Neural progenitor cell (in vitro differentiated cells): ENCODE measurements around the gene GLT6D1. TPM values are rescaled to one million over a fixed set of nuclear protein-coding genes. Genes with fewer than 3 reads are reported as not detected.

ENCODE experiments used
- DNase-seq: peaks from one replicate; pipeline ENCODE4 v3.0.0-alpha.2; 2016; ENCODE audit warnings: low spot score
- H2AFZ ChIP-seq: fragments of 200-600 bp; sonication (generic); replicated peaks from 2 replicates; pipeline ENCODE4 v1.6.1; 2016; ENCODE audit warnings: antibody characterized with exemption
- H3F3A ChIP-seq: fragments of 200-600 bp; sonication (generic); 2 replicates; pipeline ENCODE4 v1.6.1; 2016; ENCODE audit warnings: antibody characterized with exemption, low read depth
- H3K27ac ChIP-seq: fragments of 200-600 bp; sonication (generic); 2 replicates; pipeline ENCODE4 v1.5.1; 2016; ENCODE audit warnings: mild to moderate bottlenecking
- H3K27me3 ChIP-seq: fragments of 200-600 bp; sonication (generic); 2 replicates; pipeline ENCODE4 v1.6.1; 2016; ENCODE audit warnings: mild to moderate bottlenecking, moderate library complexity
- H3K36me3 ChIP-seq: fragments of 200-600 bp; sonication (generic); 2 replicates; pipeline ENCODE4 v1.5.1; 2016
- H3K4me1 ChIP-seq: fragments of 200-600 bp; sonication (generic); 2 replicates; pipeline ENCODE4 v1.6.1; 2016; ENCODE audit warnings: mixed run types
- H3K4me2 ChIP-seq: fragments of 200-600 bp; sonication (generic); 2 replicates; pipeline ENCODE4 v1.6.1; 2016
- H3K4me3 ChIP-seq: fragments of 200-600 bp; sonication (generic); 2 replicates; pipeline ENCODE4 v1.5.1; 2016
- H3K79me2 ChIP-seq: fragments of 200-600 bp; sonication (generic); 2 replicates; pipeline ENCODE4 v1.6.1; 2016; ENCODE audit warnings: low read depth
- H3K9ac ChIP-seq: fragments of 200-600 bp; sonication (generic); 2 replicates; pipeline ENCODE4 v1.6.1; 2016
- H3K9me3 ChIP-seq: fragments of 200-600 bp; sonication (generic); 2 replicates; pipeline ENCODE4 v1.5.1; 2016; ENCODE audit warnings: low read depth
- H4K20me1 ChIP-seq: fragments of 200-600 bp; sonication (generic); 2 replicates; pipeline ENCODE4 v1.6.1; 2016; ENCODE audit warnings: low read depth
- H3K27ac Mint-ChIP-seq: 3 replicates; pipeline ENCODE4 v1.8.0; 2021; ENCODE audit warnings: mixed read lengths
- H3K27me3 Mint-ChIP-seq: 2 replicates; pipeline ENCODE4 v1.8.0; 2022; ENCODE audit warnings: low read depth, mild to moderate bottlenecking, inconsistent platforms, moderate library complexity, mixed read lengths; ENCODE audit not compliant: insufficient read depth
- H3K36me3 Mint-ChIP-seq: 3 replicates; pipeline ENCODE4 v1.8.0; 2021; ENCODE audit warnings: mixed read lengths
- H3K4me1 Mint-ChIP-seq: 3 replicates; pipeline ENCODE4 v1.8.0; 2021; ENCODE audit warnings: mixed read lengths
- H3K4me3 Mint-ChIP-seq: 3 replicates; pipeline ENCODE4 v1.8.0; 2021; ENCODE audit warnings: mild to moderate bottlenecking, moderate library complexity, mixed read lengths
- H3K9me3 Mint-ChIP-seq: 3 replicates; pipeline ENCODE4 v1.8.0; 2020; ENCODE audit warnings: mixed read lengths
- EZH2 ChIP-seq: fragments of 200-600 bp; sonication (generic); IDR thresholded peaks from 2 replicates; pipeline ENCODE4 v1.6.1; 2017; ENCODE audit warnings: antibody characterized with exemption, mild to moderate bottlenecking, moderate library complexity
- EZH2phosphoT487 ChIP-seq: fragments of 200-600 bp; sonication (generic); IDR thresholded peaks from 2 replicates; pipeline ENCODE4 v1.6.1; 2017; ENCODE audit warnings: antibody characterized with exemption
- total RNA-seq: library from RNA; depleted of rRNA; stranded (reverse); fragments of >200 nt; gene quantifications from 2 replicates; pipeline ENCODE4 v1.2.3, GENCODE V29; 2015; ENCODE audit warnings: low replicate concordance
- TF ChIP-seq, protein P1 (sequence below): fragments of 200-600 bp; sonication (generic); IDR thresholded peaks from 2 replicates; pipeline ENCODE4 v1.5.1; 2017; ENCODE audit warnings: antibody characterized with exemption, mild to moderate bottlenecking

The GLT6D1 gene
- total RNA-seq, 1 donor from 2014 or later, result 0.80 TPM

- no peak for DNase-seq
- Histone ChIP-seq H3K27me3 (no peaks in the 10 kb centered on the region), H3K4me2 (no peak overlapping the region), H2AFZ (no peak overlapping the region), H3K4me3 (no peak overlapping the region), H3K36me3 (no peaks in the 10 kb centered on the region), H3K9me3 (no peaks in the 10 kb centered on the region), H3K4me1 (no peaks in the 10 kb centered on the region), H3K9ac (no peak overlapping the region), H4K20me1 (no peaks in the 10 kb centered on the region), H3F3A (no peaks in the 10 kb centered on the region), H3K79me2 (no peaks in the 10 kb centered on the region), H3K27ac (no peak overlapping the region)
- Mint-ChIP-seq H3K4me1 (no peaks in the 10 kb centered on the region), H3K9me3 (peaks cover 2% of the 10 kb centered on the region), H3K27ac (no peak overlapping the region), H3K4me3 (no peak overlapping the region), H3K27me3 (peaks cover 3% of the 10 kb centered on the region), H3K36me3 (no peaks in the 10 kb centered on the region)
- TF ChIP-seq EZH2, result no peak
- TF ChIP-seq, protein P1, sequence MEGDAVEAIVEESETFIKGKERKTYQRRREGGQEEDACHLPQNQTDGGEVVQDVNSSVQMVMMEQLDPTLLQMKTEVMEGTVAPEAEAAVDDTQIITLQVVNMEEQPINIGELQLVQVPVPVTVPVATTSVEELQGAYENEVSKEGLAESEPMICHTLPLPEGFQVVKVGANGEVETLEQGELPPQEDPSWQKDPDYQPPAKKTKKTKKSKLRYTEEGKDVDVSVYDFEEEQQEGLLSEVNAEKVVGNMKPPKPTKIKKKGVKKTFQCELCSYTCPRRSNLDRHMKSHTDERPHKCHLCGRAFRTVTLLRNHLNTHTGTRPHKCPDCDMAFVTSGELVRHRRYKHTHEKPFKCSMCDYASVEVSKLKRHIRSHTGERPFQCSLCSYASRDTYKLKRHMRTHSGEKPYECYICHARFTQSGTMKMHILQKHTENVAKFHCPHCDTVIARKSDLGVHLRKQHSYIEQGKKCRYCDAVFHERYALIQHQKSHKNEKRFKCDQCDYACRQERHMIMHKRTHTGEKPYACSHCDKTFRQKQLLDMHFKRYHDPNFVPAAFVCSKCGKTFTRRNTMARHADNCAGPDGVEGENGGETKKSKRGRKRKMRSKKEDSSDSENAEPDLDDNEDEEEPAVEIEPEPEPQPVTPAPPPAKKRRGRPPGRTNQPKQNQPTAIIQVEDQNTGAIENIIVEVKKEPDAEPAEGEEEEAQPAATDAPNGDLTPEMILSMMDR, result no peak
- no peak for TF ChIP-seq EZH2phosphoT487
These were observed 45.4 kb upstream of the GLT6D1 start for GRCh38 chr9:135684691-135685090.

GRCh38 chr9:135683401-135684034, 44.2 kb upstream of the GLT6D1 start:
- H3K27ac Mint-ChIP-seq, result no peak overlapping the region
- H3K4me1 Mint-ChIP-seq, result no peaks in the 10 kb centered on the region
- H3K36me3 Mint-ChIP-seq, result no peaks in the 10 kb centered on the region
- H3K27ac ChIP-seq, result no peak overlapping the region
- no peak for DNase-seq
- H3K27me3 ChIP-seq, result no peaks in the 10 kb centered on the region
- no peaks in the 10 kb centered on the region for H4K20me1 ChIP-seq
- TF ChIP-seq EZH2phosphoT487 (no peak), EZH2 (no peak)
- TF ChIP-seq, protein P1, result no peak
- H3K9me3 Mint-ChIP-seq, result peaks cover 2% of the 10 kb centered on the region
- H3K9ac ChIP-seq, result no peak overlapping the region
- H2AFZ ChIP-seq, result no peak overlapping the region
- no peaks in the 10 kb centered on the region for H3F3A ChIP-seq
- H3K9me3 ChIP-seq, result no peaks in the 10 kb centered on the region
- no peaks in the 10 kb centered on the region for H3K79me2 ChIP-seq
- H3K4me3 ChIP-seq, result no peak overlapping the region
- peaks cover 2% of the 10 kb centered on the region for H3K27me3 Mint-ChIP-seq
- H3K4me2 ChIP-seq, result no peak overlapping the region
- no peaks in the 10 kb centered on the region for H3K4me1 ChIP-seq
- no peak overlapping the region for H3K4me3 Mint-ChIP-seq
- no peaks in the 10 kb centered on the region for H3K36me3 ChIP-seq

GRCh38 chr9:135681161-135681560, 41.8 kb upstream of the GLT6D1 start:
- H3K4me3 Mint-ChIP-seq, result no peak overlapping the region
- Histone ChIP-seq H3K9me3 (no peaks in the 10 kb centered on the region), H3K27me3 (no peaks in the 10 kb centered on the region), H3K27ac (no peak overlapping the region), H3K9ac (no peak overlapping the region), H3F3A (no peaks in the 10 kb centered on the region), H3K4me3 (no peak overlapping the region), H3K36me3 (no peaks in the 10 kb centered on the region), H2AFZ (no peak overlapping the region), H3K4me1 (no peaks in the 10 kb centered on the region), H4K20me1 (no peaks in the 10 kb centered on the region), H3K4me2 (no peak overlapping the region), H3K79me2 (no peaks in the 10 kb centered on the region)
- H3K27me3 Mint-ChIP-seq, result peaks cover 2% of the 10 kb centered on the region
- DNase-seq, result no peak
- H3K4me1 Mint-ChIP-seq, result no peaks in the 10 kb centered on the region
- TF ChIP-seq, protein P1, result no peak
- TF ChIP-seq EZH2phosphoT487 (no peak), EZH2 (no peak)
- no peak overlapping the region for H3K27ac Mint-ChIP-seq
- H3K36me3 Mint-ChIP-seq, result no peaks in the 10 kb centered on the region
- H3K9me3 Mint-ChIP-seq, result peaks cover 2% of the 10 kb centered on the region
